ENCODE data around the gene GAS7.
"Not testable (repeated sequence)": the region's sequence is repeated elsewhere in the genome, so short reads cannot be mapped to it uniquely, and the experiment has no call there.

GAS7 gene

GRCh38 chr17:10069301-10069700 is 129.1 kb downstream of the GAS7 start:
- DNase-seq: no peak

GRCh38 chr17:10067446-10068143 is 130.8 kb downstream of the GAS7 start:
- DNase-seq: no peak

- no peak for DNase-seq
Measured at GRCh38 chr17:10064536-10064935, 133.9 kb downstream of the GAS7 start.

- DNase-seq: no peak
Measured at GRCh38 chr17:10063730-10064241, 134.6 kb downstream of the GAS7 start.

GRCh38 chr17:10062691-10063385 is 135.6 kb downstream of the GAS7 start:
- no peak for DNase-seq

GRCh38 chr17:10061111-10061845 is 137.1 kb downstream of the GAS7 start:
- no peak for DNase-seq

GRCh38 chr17:10060526-10060925 is 137.9 kb downstream of the GAS7 start:
- no peak for DNase-seq

GRCh38 chr17:10059684-10060211 is 138.7 kb downstream of the GAS7 start:
- DNase-seq: peak; percentile 87 to 90

GRCh38 chr17:10058921-10059683 is 139.3 kb downstream of the GAS7 start:
- no peak for DNase-seq

- DNase-seq: not testable (repeated sequence)
Measured at GRCh38 chr17:10057466-10057865, 140.9 kb downstream of the GAS7 start.

GRCh38 chr17:10055262-10055975 is 143.0 kb downstream of the GAS7 start:
- no peak for DNase-seq

GRCh38 chr17:10053782-10054540 is 144.4 kb downstream of the GAS7 start:
- DNase-seq: no peak

- peak in 1 of 2 experiments; percentile 11 for DNase-seq
Measured at GRCh38 chr17:10052106-10052813, 146.1 kb downstream of the GAS7 start.

GRCh38 chr17:10051112-10051511 is 147.3 kb downstream of the GAS7 start:
- DNase-seq: no peak

GRCh38 chr17:10050597-10051101 is 147.8 kb downstream of the GAS7 start:
- no peak for DNase-seq

GRCh38 chr17:10048629-10049350 is 149.6 kb downstream of the GAS7 start:
- DNase-seq: peak; percentile 46 to 53

- peak in 1 of 2 experiments; percentile 10 for DNase-seq
Measured at GRCh38 chr17:10046786-10047785, 151.3 kb downstream of the GAS7 start.

Measured in NCI-H526 (cell line).